SW 1271 (cell line): ENCODE data around the gene DPM3.
"Not testable (repeated sequence)": the region's sequence is repeated elsewhere in the genome, so short reads cannot be mapped to it uniquely, and the experiment has no call there.

Experiments
- DNase-seq, 2 experiments: peaks; one replicate each; lab custom pipeline; 2025; lab: John Stamatoyannopoulos, UW

DPM3 gene

DNA sequence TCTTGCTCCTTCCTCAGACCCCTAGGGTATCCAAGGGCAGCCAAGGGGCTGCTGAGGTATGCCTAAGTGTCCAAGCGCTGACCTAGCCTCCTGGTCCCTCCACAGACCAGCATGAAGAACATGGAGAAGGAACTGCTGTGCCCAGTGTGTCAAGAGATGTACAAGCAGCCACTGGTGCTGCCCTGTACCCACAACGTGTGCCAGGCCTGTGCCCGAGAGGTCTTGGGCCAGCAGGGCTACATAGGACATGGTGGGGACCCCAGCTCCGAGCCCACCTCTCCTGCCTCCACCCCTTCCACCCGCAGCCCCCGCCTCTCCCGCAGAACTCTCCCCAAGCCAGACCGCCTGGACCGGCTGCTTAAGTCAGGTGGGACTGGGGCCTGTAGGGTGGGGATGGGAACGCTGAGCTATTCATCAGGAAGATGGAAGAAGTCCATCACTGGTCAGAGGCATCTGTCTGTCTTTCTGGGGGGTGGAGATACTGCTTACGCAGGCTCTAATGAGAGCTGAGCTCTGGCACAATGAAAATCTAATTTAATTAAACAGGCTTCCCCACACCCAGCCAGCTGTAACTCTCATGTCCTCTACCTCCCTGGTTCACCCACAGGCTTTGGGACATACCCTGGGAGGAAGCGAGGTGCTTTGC is 35.1 kb upstream of the DPM3 start:
- no peak for DNase-seq

DNA sequence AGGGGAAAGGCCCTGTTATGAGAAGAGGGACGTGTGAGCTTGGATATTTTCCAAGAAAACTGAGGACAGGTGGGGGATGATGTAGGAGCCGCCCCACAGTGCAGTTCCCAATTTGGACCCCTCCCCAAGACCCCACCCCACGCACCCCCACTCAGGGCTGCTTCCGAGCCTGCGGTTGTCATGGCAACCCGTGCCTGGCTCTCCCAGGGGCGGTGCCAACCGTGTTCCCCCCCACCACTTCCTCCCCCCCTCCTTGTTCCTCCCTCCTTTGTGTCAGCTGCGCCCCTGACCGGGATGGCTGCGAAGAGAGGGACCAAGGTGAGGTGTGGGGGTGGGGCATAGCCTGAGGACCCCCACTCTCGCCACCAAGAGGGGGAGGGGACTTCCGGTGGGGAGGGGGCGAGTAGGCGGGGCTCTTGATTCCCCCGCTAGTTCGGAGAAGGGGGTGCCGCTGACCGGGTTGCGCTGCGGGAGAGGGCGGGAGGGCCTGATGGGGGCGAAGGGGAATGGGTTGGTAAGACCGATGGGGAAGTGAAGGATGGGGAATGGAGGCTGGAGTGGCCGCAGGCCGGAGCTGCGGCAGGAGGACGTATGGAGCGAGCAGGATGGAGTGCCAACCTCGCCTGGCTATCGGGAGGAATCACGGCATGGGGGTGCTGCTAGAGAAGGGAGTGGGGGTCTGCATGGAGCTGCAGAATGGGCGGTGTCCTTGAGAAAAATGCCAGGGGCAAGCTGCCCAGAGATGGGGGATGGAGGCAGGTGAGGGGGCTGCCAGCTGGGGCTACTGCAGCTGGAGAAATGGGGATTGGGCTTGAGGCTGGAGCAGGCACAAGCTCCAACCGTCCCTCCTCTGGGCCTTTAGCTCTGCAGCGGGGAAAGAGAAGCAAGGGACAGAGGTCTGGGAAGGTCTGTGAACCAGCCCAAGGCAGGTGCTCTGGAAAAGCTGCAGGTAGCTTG is 34.3 kb upstream of the DPM3 start:
- DNase-seq, result no peak

DNA sequence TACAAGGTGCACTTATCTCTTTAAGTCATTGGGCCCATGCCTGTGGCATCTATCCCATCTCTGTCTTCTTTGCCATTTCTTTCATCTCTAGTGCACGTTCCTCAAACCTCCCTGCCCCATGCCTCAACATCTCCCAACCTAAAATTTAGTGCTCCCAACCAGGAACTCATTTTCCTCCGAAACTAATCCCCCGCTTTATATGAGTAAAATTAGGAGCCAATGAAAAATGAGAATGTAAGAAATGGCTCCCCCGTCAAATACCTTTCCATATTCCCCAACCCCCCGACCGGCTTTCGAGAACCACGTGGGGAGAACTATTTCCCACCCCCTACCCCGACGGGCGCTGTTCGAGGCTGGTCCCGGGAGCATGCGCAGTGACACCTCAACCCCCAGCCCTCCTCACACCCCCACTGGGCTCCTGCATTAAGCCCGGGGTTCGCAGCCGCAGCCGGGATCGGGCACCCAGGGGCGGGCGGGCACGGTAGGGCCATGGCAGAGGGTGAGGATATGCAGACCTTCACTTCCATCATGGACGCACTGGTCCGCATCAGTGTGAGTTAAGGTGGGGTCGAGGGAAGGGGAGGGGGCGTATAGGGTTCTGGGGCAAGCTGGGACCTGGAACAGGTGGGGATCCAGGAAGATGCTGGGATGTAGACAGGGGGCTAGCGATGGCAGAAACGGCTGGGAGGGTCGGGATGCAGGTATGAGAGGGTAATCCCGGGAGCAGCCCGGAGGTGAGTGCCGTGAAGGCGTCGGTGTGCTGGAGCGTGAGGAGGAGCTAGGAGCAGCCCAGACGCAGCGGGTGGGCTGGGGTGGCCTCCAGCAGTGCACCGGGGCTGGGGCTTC is 33.4 kb upstream of the DPM3 start, which contains the start of gene TRIM46:
TRIM46 (plus strand) TSS at position 372 of the 846 bp plus-strand sequence; CDS start at position 490, 118 bp downstream.
- no peak for DNase-seq

DNA sequence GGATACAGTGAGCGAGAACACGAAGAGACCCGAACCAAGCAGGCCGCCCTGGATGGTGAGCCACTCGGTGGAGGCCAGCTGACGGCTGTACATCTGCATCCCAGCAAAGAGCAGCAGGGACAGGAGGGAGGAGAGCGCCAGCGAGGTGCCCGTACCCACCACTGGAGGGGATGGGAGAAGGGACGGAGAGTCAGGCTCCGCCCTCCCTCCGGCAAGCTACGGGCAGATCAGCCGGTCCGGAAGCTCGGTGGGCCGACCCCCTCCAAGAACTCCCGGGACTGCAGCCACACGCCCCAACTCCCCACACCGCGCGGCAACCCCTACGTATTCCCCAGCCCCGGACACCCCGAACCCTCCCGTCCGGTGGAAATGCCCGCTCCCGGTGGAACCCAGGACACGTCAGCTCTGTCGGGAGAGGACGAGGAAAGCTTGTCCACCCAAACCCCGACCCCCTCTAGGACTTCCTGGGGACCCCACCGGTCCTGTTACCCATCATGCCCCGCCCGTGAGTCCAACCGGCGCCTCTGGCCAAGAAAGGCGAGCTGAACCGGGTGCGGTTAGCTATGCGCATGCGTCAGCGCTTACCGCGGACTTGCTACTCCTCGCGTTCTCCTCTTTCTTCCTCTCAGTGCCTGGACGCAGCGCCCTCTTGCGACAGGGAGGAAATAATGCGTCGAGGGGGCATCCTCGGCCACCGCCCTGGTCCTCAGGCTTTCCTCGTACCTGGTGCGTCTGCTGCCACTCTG is 32.6 kb upstream of the DPM3 start, which contains the start of gene KRTCAP2:
KRTCAP2 (minus strand) TSS at position 573 of the 746 bp plus-strand sequence; CDS start at position 493, 80 bp downstream.
- peak; percentile 68 to 86 for DNase-seq

DNA sequence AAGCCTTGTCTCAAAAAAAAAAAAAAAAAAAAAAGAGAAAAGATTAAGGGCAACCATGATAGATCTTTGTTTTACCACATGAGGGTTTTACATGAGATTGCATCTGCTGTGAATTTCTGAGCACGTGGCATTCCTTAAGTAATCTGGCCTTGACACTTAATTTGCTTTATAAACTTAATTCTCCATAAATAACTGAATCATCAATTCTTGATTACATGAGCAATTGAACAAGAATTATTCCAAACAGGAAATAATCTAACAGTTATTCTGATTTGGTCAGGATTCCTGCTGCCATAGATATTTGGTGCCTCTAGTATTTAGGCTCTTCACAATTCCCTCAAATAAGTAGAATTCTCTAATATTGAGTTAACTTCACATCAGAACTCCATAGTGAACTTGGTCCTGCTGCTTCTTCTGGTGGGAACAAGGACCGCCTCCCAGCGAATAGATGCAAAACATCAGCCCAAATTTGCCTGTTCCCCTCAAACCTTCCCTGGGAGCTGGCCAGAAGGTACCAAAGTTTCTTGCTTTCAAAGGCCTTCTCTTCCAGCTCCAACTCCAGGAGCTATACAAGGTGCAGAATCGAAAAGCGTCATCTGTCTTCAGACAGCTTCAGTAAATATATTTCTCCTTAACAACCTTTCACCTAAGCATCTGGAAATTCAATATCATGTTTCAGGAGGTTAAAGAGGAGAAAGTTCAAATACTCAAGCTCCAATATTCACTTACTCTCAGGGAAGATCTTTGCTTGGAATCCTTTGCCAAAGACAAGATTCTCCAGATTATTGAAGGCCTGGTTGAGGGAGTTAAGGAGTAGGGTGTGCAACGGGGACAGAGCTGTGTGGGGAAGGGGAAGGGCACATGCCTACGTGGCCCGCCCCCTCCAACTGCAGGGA is 31.8 kb upstream of the DPM3 start:
- no peak for DNase-seq

DNA sequence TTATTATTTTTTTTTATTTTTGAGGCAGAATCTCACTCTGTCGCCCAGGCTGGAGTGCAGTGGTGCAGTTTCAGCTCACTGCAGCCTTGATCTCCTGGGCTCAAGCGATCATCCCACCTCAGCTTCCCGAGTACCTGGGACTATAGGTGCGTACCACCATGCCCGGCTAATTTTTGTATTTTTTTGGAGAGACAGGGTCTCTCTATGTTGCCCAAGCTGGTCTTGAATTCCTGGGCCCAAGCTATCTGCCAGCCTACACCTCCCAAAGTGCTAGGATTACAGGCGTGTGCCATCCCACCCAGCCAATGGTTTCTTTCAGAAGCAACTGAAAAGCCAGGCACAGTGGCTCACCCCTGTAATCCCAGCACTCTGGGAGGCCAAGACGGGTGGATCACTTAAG is 30.5 kb upstream of the DPM3 start:
- no peak for DNase-seq

DNA sequence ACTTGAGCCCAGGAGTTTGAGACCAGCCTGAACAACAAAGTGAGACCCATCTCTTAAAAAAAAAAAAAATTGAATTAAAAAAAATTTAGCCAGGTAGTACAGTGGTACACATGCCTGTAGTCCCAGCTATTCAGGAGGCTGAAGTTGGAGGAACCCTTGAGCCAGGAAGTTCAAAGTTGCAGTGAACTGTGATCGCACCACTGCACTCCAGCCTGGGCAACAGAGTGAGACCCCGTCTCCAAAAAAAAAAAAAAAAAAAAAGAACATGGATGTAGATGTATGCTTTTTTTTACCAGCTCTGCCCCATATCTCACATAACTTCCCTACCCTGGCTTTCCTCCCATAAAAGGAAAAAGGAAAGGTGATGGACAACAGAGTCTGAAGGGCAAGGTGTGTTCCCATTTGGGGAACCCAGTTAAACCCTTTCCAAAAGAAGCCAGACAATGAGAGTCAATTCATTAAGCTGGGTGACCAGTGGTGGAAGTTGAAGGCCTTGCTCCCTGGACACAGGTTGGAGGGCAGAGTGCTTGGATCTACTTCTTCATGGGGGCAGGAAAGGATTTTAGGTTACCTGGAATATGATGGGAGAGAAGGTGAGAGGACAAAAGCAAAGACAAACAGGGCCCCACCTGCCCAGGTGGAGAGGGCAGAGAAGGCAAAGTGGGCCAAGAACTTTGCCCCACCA is 29.9 kb upstream of the DPM3 start:
- DNase-seq, result no peak

DNA sequence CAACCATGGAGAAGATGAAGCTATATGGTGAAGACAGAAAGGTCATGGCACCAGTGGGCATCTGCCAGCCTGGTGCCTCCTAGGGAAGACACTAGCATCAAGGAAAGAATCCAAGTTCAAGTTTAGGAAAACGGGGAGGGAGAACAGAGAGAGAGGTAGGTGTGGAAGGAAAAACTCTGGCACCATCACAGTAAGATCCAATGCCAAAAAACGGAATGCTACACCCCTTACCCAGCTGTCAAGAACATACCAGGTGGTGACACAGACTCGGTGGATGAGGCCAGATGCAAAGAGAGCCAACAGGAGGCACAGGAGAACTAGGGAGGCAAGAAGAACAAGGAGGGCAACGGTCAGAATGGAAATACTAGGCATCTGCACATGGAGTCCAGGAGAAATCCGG is 29.2 kb upstream of the DPM3 start:
- DNase-seq, result no peak

DNA sequence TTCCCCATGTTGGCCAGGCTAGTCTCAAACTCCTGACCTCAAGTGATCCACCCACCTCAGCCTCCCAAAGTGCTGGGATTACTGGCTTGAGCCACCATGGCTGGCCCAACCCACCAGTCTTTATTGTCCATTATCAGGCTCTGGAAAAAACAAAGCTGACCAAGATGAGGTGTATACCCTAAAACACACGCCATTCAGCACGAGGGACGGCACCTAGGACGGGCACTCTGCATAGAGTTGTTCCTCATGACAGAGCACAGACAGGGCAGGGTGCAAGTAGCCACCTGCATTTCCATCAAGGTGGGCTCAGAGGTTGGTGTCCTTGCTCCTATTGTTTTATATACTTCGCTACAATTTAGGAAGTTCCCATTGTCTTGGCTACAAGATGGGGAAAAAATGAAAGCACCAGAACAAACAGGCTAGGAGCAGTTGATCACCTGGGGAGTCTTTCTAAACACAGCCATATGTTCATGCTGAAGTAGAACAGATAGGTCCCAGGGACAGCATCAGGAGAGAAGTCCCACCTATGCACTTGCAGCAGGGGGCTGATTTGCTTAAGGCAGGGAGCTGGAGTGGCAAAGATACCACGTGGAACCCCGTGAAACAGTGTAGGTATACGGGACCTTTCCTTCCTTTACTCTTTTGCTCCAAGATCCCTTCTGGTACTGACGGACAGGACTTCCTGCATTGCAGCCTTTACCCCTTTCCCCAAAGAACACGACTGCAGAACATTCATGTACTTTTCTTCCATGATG is 28.3 kb upstream of the DPM3 start:
- DNase-seq, result no peak

DNA sequence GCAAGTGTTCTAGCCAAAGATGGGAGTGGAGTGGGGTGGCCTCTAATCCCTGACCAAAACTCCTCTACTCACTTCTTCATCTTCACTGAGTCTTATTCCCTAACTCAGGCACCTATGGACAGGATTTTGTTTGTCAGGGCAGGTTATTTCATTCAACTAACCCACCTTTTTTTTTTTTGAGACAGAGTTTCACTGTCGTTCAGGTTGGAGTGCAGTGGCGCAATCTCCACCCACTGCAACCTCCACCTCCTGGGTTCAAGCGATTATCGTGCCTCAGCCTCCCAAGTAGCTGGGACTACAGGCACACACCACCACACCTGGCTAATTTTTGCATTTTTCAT is 27.7 kb upstream of the DPM3 start:
- DNase-seq, result not testable (repeated sequence)

DNA sequence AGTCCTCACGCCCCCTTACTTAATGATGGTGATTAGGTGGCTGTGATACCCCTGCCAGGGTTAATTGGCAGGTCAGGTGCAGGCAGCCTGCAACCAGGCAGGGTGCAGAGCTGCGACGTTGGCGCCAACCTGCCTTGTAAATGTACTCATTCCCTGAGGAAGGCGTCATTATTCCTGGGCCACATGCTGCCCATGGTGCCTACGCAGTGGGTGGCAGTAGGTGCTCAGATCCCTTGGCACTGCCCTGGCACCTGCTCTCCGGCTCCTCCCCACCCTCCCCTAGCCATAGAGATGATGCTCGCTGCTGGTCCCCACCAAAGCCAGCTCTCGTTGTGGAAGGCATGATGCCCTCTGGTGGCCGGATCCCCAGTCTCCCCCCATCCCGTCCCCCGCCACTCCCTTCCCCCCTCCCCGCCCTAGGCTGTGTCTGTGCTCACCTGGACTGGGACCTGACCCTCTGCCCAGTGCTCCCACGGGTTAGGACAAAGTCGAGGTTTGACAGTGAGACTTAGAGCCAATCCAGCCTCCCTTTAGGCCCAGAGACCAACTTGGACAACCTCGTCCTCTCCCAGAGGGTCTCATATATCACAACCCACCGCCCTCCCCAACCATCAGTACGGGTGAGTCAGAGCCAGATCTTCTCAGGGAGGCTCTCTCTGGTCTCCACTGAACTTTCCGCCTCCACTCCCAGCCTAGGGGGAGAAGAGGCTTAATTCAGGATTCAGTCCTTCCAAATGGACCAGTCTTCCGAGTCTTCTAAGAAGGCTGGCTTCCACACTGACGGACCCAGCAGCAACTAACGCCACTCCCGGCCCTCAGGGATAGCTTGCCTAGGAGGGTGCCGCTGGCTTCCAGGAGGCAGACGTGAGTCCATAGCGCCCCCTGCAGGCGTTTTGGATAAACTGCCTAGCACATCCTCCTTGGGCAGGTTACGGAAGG is 27.1 kb upstream of the DPM3 start:
- DNase-seq, result peak; percentile 28 to 54

DNA sequence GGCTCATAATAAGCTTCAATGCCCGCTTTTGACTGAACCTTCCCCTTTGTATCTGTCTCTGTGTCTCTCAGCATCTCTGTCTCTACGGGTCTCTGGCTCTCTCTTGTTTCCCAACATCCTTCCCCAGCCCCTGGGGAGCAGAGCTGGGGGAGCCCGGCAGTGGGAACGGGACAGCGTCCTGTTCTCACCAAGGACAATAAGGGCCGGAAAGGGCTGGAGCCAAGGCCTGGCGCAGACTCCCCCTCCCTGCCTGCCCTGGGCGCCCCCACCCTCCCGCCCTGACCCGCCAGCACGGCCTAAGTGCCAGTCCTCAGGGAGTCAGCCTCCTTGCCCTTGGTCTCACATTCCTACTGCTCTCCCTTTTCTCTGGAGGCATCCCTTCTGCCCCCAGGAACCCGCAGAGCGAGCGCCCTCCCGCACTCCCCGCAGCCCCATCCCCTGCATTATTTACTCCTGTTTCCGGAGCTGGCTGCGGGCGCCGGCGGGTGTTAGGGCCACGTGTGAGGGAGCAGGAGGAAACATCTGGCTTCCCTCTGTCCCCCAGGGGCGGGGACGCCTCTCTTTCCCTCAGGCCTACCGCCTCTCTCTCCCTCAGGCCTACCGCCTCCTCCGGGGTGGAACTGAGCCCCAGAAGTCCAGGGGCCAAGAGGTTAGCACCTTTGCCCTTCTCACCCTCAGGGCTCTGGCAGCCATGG is 26.3 kb upstream of the DPM3 start:
- no peak for DNase-seq

DNA sequence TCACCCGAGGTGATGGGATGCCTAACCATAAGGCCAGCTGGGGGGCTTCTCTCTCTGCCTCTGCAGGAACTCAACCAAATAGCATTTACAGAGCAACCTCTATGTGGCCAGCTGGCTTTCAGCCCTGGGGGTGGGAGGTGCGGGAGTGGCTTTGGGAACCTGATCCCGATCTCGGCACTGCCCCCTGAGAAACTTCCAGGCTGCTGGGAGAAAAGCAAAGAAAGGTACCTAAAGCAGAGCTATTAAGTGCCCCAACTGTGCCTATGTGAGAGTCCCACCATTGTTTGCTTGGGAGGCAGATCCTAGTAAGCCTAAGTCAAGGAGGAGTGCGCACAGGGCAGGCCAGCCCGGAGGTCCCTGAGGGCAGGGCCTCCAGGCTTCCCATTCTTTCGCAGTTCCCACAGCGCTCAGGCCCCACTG is 25.7 kb upstream of the DPM3 start:
- DNase-seq, result no peak

DNA sequence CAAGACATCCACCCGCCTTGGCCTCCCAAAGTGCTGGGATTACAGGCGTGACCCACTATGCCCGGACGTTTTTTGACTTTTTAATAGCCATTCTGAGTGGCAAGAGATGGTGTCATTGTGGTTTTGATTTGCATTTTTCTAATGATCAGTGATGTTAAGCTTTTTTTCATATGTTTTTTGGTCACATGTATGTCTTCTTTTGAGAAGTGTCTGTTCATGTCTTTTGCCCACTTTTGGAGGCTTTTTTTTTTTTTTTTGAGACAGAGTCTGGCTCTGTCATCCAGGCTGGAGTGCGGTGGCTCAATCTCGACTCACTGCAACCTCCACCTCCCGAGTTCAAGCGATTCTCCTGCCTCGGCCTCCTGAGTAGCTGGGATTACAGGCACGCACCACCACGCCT is 24.3 kb upstream of the DPM3 start:
- DNase-seq, result not testable (repeated sequence)

DNA sequence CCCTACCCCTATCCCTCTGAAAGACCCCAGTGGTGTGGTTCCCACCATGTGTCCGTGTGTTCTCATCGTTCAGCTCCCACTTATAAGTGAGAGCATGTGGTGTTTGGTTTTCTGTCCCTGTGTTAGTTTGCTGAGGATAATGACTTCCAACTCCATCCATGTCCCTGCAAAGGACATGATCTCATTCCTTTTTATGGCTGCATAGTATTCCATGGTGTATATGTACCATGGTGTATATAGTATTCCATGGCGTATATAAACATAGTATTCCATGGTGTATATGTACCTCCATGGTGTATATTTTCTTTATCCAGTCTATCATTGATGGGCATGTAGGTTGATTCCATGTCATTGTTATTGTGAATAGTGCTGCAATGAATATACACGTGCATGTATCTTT is 23.5 kb upstream of the DPM3 start:
- DNase-seq, result not testable (repeated sequence)

DNA sequence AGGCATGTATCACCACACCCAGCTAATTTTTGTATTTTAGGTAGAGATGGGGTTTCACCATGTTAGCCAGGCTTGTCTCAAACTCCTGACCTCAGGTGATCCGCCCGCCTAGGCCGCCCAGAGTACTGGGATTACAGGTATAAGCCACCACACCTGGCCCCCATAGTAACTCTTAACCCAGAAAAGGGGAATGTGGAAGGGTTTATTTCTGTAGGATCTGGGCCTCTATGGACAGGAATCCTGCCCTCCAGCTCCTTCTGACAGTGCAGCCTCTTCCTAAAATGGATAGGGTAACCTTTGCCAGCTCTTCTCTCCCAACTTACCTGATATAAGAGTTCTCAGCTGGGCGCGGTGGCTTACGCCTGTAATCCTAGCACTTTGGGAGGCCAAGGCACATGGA is 22.3 kb upstream of the DPM3 start:
- DNase-seq, result not testable (repeated sequence)

DNA sequence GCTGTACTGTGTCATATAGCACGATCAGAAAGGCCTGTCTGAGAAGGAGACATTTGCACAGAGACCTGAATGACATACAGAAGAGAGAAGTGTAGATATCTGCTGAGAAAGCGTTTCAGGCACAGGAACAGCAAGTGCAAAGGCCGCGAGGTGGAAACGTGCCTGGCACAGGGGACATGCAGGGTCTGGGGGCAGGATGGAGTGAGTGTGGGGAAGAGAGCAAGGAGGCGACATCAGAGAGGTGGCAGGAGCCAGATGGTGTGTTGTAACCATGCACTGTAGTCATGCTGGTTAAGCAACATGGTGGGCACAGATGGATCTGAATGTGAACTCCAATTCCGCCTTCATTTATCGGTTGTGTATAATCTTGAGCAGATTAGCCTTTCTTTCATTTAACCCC is 19.8 kb upstream of the DPM3 start:
- DNase-seq, result no peak
